ENCODE results near the gene CCNI. TPM values are rescaled to one million over a fixed set of nuclear protein-coding genes. Genes with fewer than 3 reads are reported as not detected.

Gene CCNI
- total RNA-seq, 2 donors from 2014 or later = 159 to 260 TPM

DNA sequence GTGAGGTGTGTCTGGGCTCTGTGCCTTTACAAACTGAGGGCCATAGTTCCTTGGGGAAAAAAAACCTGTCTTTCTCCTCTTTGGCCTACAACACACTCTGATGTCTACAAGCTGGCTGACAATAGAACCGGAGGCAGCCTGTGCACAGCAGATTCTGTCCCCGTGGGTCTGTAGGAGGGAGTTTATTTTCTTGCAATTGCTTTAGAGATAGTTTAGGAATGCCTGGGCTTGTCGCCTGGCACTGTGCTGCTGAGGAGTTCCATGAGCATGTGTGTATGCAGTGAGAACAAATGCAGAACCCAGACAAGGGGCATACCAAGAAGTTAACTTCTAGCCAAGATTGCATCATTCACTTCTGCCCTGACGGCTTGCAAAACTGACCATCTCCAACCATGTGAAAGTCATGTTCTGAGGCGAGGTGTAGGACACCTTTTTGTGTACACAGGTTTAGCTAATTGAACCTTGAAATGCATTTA, 54.1 kb downstream of the CCNI start:
- no peaks in the 10 kb centered on the region for H3K36me3 ChIP-seq
- intact Hi-C loops (cut with DNase I) = no loop called here
- no peak overlapping the region for H3K4me3 ChIP-seq
- TF ChIP-seq, protein P1, sequence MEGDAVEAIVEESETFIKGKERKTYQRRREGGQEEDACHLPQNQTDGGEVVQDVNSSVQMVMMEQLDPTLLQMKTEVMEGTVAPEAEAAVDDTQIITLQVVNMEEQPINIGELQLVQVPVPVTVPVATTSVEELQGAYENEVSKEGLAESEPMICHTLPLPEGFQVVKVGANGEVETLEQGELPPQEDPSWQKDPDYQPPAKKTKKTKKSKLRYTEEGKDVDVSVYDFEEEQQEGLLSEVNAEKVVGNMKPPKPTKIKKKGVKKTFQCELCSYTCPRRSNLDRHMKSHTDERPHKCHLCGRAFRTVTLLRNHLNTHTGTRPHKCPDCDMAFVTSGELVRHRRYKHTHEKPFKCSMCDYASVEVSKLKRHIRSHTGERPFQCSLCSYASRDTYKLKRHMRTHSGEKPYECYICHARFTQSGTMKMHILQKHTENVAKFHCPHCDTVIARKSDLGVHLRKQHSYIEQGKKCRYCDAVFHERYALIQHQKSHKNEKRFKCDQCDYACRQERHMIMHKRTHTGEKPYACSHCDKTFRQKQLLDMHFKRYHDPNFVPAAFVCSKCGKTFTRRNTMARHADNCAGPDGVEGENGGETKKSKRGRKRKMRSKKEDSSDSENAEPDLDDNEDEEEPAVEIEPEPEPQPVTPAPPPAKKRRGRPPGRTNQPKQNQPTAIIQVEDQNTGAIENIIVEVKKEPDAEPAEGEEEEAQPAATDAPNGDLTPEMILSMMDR (IDR thresholded peaks at IDR 0.05) = no peak
- no peak overlapping the region for H3K9ac ChIP-seq (ENCODE audit: low read depth in 2 of 2, low read length in 2 of 2)
- no peaks in the 10 kb centered on the region for H3K9me3 ChIP-seq
- H3K27me3 ChIP-seq = no peaks in the 10 kb centered on the region
- no peak for DNase-seq
- no peak overlapping the region for H3K27ac ChIP-seq
- no peaks in the 10 kb centered on the region for H3K4me1 ChIP-seq

DNA sequence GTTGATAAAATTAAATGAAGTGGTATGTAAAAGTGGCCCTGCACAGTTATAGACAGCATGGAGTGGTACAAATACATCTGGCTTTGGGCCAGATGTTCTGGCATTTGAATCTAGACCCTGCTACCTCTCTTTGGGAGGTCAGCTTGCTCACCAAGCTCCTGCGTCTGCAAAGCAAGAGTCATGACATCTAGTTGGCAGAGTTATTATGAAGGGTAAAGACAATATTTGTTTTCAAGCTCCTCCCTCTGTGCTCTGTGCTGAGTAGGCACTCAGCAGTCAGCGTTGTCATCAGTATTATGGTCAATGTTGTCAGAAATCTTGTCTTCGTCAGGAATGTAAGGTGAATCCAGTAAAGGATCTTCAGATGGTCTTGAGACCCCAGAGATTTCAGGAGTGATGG, 55.8 kb downstream of the CCNI start:
- H3K9ac ChIP-seq (ENCODE audit: low read depth in 2 of 2, low read length in 2 of 2) = no peak overlapping the region
- no peaks in the 10 kb centered on the region for H3K36me3 ChIP-seq
- H3K4me1 ChIP-seq = no peaks in the 10 kb centered on the region
- no peaks in the 10 kb centered on the region for H3K27me3 ChIP-seq
- TF ChIP-seq, protein P1 (IDR thresholded peaks at IDR 0.05) = no peak
- H3K9me3 ChIP-seq = no peaks in the 10 kb centered on the region
- no peak overlapping the region for H3K27ac ChIP-seq
- DNase-seq = no peak
- H3K4me3 ChIP-seq = no peak overlapping the region
- intact Hi-C loops (cut with DNase I) = no loop called here

GRCh38 chr4:77015390-77015789, 60.4 kb downstream of the CCNI start:
- Histone ChIP-seq H3K4me3 (no peak overlapping the region), H3K9me3 (no peaks in the 10 kb centered on the region), H3K27me3 (no peaks in the 10 kb centered on the region), H3K9ac (ENCODE audit: low read depth in 2 of 2, low read length in 2 of 2) (no peak overlapping the region), H3K27ac (no peak overlapping the region), H3K4me1 (no peaks in the 10 kb centered on the region), H3K36me3 (no peaks in the 10 kb centered on the region)
- intact Hi-C loops (cut with DNase I) = no loop called here
- no peak for DNase-seq
- TF ChIP-seq, protein P1 (IDR thresholded peaks at IDR 0.05) = no peak

- H3K36me3 ChIP-seq = no peaks in the 10 kb centered on the region
- H3K27ac ChIP-seq = no peak overlapping the region
- TF ChIP-seq, protein P1 (IDR thresholded peaks at IDR 0.05) = no peak
- no peak overlapping the region for H3K9ac ChIP-seq (ENCODE audit: low read depth in 2 of 2, low read length in 2 of 2)
- no peaks in the 10 kb centered on the region for H3K9me3 ChIP-seq
- H3K4me3 ChIP-seq = no peak overlapping the region
- intact Hi-C loops (cut with DNase I) = no loop called here
- H3K4me1 ChIP-seq = no peaks in the 10 kb centered on the region
- H3K27me3 ChIP-seq = no peaks in the 10 kb centered on the region
- no peak for DNase-seq
Observed at GRCh38 chr4:77014256-77014655, 61.5 kb downstream of the CCNI start.

DNA sequence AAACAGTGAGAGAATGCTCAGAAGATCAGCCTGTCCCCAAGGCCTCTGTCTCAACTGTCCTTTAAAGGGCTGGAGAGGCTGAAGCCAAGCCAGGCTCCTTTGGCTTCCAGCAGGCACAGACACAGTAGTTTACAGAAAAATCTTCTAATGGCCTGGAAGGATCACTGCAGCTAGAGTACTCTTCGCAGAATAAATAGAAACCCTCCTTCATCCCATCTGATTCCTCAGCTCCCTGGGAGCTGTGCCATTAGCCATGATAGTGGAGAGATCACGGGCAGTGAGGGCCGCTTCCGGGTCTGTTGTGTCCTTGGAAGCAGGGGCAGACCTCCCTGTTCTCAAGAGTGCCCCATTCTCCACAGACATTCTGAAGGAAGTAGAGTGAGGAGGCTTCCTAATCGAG, 63.1 kb downstream of the CCNI start:
- Histone ChIP-seq H3K4me1 (no peaks in the 10 kb centered on the region), H3K9me3 (no peaks in the 10 kb centered on the region), H3K9ac (ENCODE audit: low read depth in 2 of 2, low read length in 2 of 2) (no peak overlapping the region), H3K27ac (peak overlapping the region; percentile 5), H3K27me3 (no peaks in the 10 kb centered on the region), H3K36me3 (no peaks in the 10 kb centered on the region), H3K4me3 (no peak overlapping the region)
- DNase-seq = no peak
- intact Hi-C loops (cut with DNase I) = no loop called here
- TF ChIP-seq, protein P1 (IDR thresholded peaks at IDR 0.05) = no peak
